Measurements from ENCODE around the gene TMEM123. TPM values are rescaled to one million over a fixed set of nuclear protein-coding genes. Genes with fewer than 3 reads are reported as not detected.

The TMEM123 gene
- total and polyA plus RNA-seq, 2 of the 13 experiments (the other 11 are each of a cell fraction or from before 2014, with no cell fraction given), result 365 to 2,761 TPM

DNA sequence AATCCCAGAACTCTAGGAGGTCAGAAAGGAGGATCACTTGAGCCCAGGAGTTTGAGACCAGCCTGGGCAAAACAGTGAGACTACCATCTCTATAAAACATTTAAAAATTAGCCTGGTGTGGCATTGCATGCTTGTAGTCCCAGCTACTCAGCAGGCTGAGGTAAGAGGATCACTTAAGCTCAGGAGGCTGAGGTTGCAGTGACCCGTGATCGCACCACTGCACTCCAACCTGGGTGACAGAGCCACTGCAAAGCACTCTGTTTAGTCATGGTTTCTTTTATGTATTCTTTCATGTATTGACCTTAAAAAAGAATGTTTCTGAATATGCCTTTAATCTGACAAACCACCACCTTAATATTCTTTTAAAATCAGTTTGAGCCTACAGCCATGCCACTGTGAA, 53.4 kb downstream of the TMEM123 start:
- intact Hi-C loops (cut with micrococcal nuclease; ENCODE audit: unreplicated experiment), result no loop called here

DNA sequence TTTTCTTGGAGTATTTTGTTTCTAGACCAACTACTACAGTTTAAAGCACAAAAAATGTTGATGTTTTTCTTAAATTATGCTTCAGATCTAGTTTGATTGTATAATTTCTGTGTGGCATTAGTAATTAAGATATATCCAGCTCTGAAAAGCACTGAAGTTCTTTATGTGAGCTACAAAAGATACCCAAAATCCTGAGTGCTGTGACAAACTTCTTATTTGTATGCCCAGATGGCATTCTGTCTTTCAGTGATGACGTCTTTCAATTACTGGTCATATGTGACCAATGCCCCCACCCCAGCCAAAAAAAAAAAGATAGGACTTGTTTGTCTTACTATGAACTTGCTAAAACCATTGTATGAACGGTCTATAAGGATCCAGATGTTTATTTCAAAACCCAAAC, 54.3 kb downstream of the TMEM123 start:
- H3K4me1 ChIP-seq (ENCODE audit: insufficient read depth, low read length), result no peaks in the 10 kb centered on the region; the same call in 1 of the 2 replicates
- peaks cover 8% of the 10 kb centered on the region for H3K79me2 ChIP-seq (ENCODE audit: insufficient read depth, low read length)
- H3K36me3 ChIP-seq (replicated peaks in 1 of 2; ENCODE audit: control insufficient read depth in 1 of 2, insufficient read depth in 2 of 2, low read length in 2 of 2), result peaks cover 16 to 60% of the 10 kb centered on the region in 2 experiments
- WGBS (ENCODE audit: low lambda C conversion rate), result 98% methylated on average over 2 of the region's 2 CpGs
- TF ChIP-seq ARNT (IDR thresholded peaks at IDR 0.05) (no peak), RBM22 (optimal IDR thresholded peaks at IDR 0.05; ENCODE audit: low read length) (peak; percentile 92), AGO2 (optimal IDR thresholded peaks at IDR 0.05; ENCODE audit: low read depth, low read length) (peak; percentile 24), ZNF34 (CRISPR knock-in tag; IDR thresholded peaks at IDR 0.05; ENCODE audit: borderline replicate concordance) (no peak), KLF15 (CRISPR knock-in tag; IDR thresholded peaks at IDR 0.05; ENCODE audit: borderline replicate concordance) (no peak)
- TF ChIP-seq, protein P1, sequence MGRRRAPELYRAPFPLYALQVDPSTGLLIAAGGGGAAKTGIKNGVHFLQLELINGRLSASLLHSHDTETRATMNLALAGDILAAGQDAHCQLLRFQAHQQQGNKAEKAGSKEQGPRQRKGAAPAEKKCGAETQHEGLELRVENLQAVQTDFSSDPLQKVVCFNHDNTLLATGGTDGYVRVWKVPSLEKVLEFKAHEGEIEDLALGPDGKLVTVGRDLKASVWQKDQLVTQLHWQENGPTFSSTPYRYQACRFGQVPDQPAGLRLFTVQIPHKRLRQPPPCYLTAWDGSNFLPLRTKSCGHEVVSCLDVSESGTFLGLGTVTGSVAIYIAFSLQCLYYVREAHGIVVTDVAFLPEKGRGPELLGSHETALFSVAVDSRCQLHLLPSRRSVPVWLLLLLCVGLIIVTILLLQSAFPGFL (CRISPR knock-in tag; IDR thresholded peaks at IDR 0.05), result no peak
- TF ChIP-seq, protein P2, sequence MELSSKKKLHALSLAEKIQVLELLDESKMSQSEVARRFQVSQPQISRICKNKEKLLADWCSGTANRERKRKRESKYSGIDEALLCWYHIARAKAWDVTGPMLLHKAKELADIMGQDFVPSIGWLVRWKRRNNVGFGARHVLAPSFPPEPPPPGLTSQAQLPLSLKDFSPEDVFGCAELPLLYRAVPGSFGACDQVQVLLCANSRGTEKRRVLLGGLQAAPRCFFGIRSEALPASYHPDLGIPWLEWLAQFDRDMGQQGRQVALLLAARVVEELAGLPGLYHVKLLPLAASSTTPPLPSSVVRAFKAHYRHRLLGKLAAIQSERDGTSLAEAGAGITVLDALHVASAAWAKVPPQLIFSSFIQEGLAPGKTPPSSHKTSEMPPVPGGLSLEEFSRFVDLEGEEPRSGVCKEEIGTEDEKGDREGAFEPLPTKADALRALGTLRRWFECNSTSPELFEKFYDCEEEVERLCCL (CRISPR knock-in tag; IDR thresholded peaks at IDR 0.05; ENCODE audit: borderline replicate concordance), result no peak
- ChIA-PET CTCF (ENCODE audit: low intra/inter-chr PET ratio, low total read pairs) (no interaction called here), POLR2A (no interaction called here)
- no TSS peak for BruUV-seq (replicated peaks)
- H3K4me2 ChIP-seq (ENCODE audit: low read depth, low read length), result no peak overlapping the region
- ATAC-seq (no peak), FAIRE-seq (no peak), DNase-seq (ENCODE audit: low spot score) (no peak)
- intact Hi-C loops (cut with micrococcal nuclease; ENCODE audit: unreplicated experiment), result no loop called here
- no peak overlapping the region for H3K27ac ChIP-seq (ENCODE audit: extremely low read length, insufficient read depth, low read length)
- no peaks in the 10 kb centered on the region for H3K9me3 ChIP-seq (ENCODE audit: low read length)
- in situ Hi-C loops (cut with HindIII; ENCODE audit: extremely low pct_ligation_motif_present, low pct_unique_long_range_greater_than_20kb), result no loop called here
- no peaks in the 10 kb centered on the region for H3K27me3 ChIP-seq (ENCODE audit: control insufficient read depth in 1 of 2, insufficient read depth in 2 of 2, low read length in 2 of 2)
- no peak overlapping the region for H2AFZ ChIP-seq (ENCODE audit: low read length)
- H4K20me1 ChIP-seq (ENCODE audit: insufficient read depth, low read length), result peaks cover 37% of the 10 kb centered on the region
- H3K4me3 ChIP-seq (replicated peaks in 1 of 3; ENCODE audit: insufficient read depth in 1 of 3, low read depth in 2 of 3, low read length in 3 of 3), result no peak overlapping the region
- H3K9ac ChIP-seq (ENCODE audit: insufficient read depth, low read depth, low read length), result no peak overlapping the region

More for the DNA sequence above, 53.4 kb downstream of the TMEM123 start:
- Histone ChIP-seq H2AFZ (ENCODE audit: low read length) (no peak overlapping the region), H3K27ac (ENCODE audit: extremely low read length, insufficient read depth, low read length) (no peak overlapping the region), H3K9me3 (ENCODE audit: low read length) (no peaks in the 10 kb centered on the region), H4K20me1 (ENCODE audit: insufficient read depth, low read length) (peaks cover 42% of the 10 kb centered on the region), H3K4me1 (ENCODE audit: insufficient read depth, low read length) (no peaks in the 10 kb centered on the region), H3K4me2 (ENCODE audit: low read depth, low read length) (no peak overlapping the region), H3K4me3 (replicated peaks in 1 of 3; ENCODE audit: insufficient read depth in 1 of 3, low read depth in 2 of 3, low read length in 3 of 3) (no peak overlapping the region), H3K36me3 (replicated peaks in 1 of 2; ENCODE audit: control insufficient read depth in 1 of 2, insufficient read depth in 2 of 2, low read length in 2 of 2) (peaks cover 17 to 67% of the 10 kb centered on the region in 2 experiments), H3K9ac (ENCODE audit: insufficient read depth, low read depth, low read length) (no peak overlapping the region), H3K27me3 (ENCODE audit: control insufficient read depth in 1 of 2, insufficient read depth in 2 of 2, low read length in 2 of 2) (no peaks in the 10 kb centered on the region), H3K79me2 (ENCODE audit: insufficient read depth, low read length) (peaks cover 17% of the 10 kb centered on the region)
- BruUV-seq (replicated peaks), result no TSS peak
- TF ChIP-seq RBM22 (optimal IDR thresholded peaks at IDR 0.05; ENCODE audit: low read length) (peak; percentile 37), ZNF790 (CRISPR knock-in tag; IDR thresholded peaks at IDR 0.05; ENCODE audit: borderline replicate concordance) (no peak)
- DNase-seq (ENCODE audit: low spot score) (no peak), FAIRE-seq (no peak), ATAC-seq (peak; percentile 20; the same call in 1 of the 3 replicates)
- 100% methylated on average over 2 of the region's 2 CpGs for WGBS (ENCODE audit: low lambda C conversion rate)
- POLR2A ChIA-PET, result no interaction called here
- in situ Hi-C loops (cut with HindIII; ENCODE audit: extremely low pct_ligation_motif_present, low pct_unique_long_range_greater_than_20kb), result no loop called here
- CTCF ChIA-PET (ENCODE audit: low intra/inter-chr PET ratio, low total read pairs), result no interaction called here

All from HepG2 (cell line).